Activated CD8-positive, alpha-beta memory T cell treated with anti-CD3 and anti-CD28 coated beads, Interleukin-2, amount 50 U/mL, for 24 hours (primary cell): ENCODE results near the gene ZDHHC6.
"Not testable (repeated sequence)": the region's sequence is repeated elsewhere in the genome, so short reads cannot be mapped to it uniquely, and the experiment has no call there.

Experiments used
- DNase-seq: peaks from one replicate; pipeline ENCODE4 v3.0.0-alpha.2; 2020; ENCODE audit errors: extremely low read depth

The ZDHHC6 gene

DNA sequence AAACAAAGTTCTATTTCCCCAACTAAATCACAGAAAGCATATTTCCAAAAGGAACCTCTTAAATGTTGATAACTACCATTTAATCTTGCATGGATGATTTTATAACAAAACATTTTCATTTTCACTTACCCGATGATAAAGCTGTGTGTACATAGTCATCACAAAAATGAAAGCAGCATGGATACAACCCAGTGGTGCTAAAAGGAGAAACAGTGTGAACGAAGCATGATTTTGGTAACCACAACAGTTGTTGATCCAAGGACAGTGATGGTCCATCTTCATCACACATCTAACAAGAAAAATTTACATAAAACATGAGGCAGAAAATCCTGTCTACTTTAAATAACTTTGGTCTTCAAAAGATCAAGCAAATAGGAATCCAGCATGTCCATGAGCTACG is 4.7 kb downstream of the ZDHHC6 start:
- no peak for DNase-seq

DNA sequence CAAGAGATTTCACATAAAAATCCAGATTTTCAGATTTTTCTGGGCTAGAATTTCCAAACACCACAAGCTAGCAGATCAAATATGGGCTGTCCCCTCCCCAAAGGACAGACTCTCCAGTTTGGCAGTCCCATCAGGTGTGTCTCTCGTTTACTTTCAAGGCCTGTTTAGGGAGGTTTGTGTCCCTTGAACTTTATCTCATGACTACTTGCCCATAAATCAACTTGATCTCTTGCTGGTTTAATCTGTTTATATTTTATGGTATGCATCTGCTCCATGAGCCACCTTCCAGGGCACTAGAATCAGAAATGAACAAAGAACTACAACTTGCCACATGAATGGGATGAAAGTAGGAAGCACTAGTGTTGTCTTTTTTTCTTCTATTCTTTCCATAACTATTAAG is 5.2 kb downstream of the ZDHHC6 start:
- DNase-seq: no peak

DNA sequence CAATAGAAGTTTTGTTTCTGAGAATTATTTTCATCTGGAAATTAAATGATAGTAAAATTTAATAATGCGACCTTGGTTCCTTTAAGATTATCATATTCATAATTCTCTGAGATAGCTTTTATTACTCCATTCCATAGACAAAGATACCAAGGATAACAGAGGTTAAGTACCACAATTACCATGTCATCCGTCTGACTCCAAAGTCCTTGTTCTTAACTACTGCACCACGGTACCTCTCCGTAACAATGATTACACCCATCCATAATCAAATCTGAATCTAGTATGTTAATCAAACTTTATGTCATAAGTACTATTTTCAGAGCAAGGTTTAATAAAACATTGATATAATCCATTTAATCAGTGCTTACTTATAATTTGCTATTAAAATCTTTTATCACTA is 8.4 kb downstream of the ZDHHC6 start:
- no peak for DNase-seq

DNA sequence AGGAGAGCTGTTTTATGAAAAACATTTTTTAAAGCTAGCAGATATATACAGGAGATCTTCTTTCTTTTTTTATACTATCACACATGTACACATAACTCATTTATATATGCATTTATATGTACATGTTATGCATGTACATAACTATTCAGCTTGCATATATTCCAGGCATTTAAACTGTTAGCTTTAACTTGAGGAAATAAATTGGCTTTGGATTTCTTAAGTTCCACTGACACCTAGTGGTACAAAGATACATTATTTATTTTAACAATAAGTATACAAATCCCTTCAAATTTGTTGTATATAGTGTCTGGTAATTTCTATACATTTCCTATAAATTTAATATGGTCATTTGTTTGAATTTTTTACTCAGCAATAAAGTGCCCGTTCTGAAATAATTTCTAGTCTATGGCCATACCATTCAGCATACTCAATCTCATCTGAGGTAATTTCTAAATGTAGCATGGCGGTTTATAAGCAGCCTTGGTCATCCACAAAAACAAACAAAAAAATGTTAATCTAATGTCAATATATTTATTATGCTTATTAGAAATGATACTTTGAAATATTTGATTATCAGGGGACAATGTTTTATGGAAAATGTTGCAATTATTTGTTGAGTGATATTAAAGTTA is 11.6 kb downstream of the ZDHHC6 start:
- no peak for DNase-seq

DNA sequence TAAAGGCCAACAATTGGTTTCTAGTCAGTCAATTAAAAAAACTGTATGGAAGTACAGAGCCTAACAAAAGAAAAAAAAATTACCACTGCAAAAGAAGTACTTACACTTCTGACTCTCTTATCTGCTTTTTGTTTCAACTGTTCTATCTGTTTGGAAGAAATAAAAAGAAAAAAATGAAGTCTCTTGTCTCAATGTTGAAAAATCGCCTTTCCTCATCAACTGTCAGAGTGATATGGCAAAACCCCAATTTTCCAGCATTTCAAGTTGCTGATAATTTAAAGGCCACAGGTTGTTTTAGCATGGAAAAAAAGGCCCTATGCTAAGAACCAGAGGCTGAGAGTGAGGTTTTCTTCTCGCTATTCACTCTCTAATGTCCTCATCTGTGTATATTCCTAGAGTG is 13.6 kb downstream of the ZDHHC6 start:
- no peak for DNase-seq

DNA sequence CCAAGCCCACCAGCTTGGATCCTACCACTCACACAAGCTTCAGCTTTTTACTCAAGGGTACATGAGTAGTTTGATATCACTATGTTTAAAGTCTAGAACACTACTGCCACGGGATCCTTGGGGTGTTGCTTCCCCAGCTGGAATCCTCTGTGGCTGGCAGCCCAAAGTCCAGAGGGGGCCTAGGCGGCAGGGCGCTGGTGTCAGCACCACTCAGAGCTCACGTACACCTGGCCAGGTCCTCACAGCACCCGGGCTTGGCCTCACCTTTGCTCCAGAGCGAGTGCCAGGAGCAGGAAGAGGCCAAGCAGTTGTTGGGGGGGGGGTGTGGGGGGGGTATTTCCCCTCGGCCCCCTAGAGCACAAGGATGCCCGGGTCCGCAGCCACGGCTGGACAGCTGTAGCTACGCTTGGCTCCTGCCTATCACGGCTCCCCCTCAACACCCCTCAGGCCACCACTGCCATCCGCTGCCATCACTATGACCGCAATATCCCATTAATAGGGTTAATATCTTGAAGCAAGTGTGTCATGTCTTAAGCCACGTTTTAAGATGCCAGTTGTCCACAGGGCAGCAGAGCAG is 17.0 kb downstream of the ZDHHC6 start:
- no peak for DNase-seq

DNA sequence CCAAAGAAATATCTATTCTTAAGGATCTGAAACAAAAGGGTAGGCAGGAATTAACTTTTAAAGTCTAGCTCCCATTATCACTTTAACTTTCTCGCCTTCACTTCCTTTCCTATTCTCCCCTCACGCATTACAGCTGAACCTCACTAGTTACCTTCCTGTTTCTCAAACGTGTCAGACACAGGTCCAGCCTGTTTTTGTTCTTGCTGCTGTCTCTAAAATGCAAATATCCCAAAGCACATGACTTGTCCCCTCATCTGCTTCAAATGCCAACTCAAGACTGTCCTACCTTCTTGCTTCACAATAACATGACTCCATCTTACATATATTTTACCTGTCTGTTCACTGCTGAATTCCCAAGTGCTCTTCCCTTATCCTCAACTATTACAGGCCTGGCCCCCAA is 17.6 kb downstream of the ZDHHC6 start:
- no peak for DNase-seq

DNA sequence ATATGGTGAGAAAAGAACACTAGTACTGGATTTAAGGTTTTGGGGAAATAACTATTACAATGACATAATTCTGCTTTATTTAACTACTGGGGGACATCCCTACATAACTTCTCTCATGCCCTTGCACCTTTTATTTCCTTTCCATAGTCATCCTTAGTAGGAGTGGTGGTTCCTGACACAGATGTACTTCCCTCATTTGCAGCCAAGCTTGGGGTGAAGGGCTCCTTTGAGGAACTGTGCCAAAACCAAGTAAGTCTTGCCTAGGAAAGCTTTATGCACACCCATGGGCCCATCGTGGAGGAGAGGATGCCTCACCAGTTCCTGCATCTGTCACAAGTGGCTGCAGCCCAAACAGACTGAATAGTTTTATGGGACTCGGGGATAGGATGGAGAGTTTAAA is 20.6 kb downstream of the ZDHHC6 start:
- no peak for DNase-seq

DNA sequence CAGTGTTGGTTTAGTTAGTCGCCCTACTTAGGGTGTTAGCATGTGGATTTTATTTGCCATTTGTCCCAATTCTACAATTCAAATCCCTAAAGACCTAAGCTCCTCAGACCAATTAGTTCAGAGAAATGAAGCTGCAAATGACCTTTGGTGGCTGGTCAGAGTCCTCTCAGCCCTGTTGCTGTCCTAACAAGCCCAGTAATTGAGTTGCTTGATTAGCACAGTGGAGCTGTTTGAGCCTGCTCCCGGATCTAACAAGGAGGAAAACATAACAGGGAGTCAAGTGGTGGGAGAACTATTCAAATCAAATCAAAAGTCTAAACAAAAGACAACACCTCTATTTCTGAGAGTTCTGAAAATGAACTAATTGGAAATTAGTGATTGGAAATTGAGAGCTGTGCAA is 22.1 kb downstream of the ZDHHC6 start:
- DNase-seq: no peak

DNA sequence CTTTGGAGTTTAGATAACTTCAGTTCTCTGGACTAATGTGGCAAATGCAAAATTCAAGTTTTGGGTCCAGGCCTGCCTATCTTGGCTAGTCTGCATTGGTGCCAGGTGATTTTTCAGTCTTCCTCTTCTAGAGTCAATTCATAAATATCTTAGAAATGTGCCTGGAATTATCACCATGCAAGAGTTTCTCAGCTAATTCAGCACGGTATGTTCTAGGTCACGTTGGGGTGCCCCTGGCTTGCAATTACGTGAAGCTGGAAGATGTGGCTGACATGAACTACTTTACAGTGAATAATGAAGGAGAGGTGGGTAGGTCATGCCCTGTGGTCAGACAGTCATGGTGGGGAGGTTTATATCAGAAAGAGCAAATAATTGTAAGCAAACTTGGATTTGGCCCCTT is 25.0 kb downstream of the ZDHHC6 start:
- DNase-seq: no peak

DNA sequence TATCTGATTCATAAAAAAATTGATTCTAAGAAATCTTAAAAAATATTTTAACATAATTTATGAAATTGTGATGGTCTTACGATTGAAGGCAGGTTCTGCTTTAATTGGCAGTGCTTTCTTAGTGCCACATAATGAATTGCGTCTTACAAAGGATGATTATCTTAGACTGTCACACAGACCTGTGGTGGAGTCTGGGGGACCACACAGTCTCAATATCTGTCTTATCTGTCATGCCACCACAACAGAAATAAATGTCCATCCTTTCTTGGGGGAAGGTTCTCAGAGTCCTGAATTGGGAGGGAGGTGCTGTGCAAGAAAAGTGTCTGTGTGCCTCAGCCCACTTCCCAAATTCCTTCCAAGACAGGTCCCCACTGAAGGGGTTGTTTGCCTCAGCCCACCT is 34.0 kb downstream of the ZDHHC6 start:
- no peak for DNase-seq

DNA sequence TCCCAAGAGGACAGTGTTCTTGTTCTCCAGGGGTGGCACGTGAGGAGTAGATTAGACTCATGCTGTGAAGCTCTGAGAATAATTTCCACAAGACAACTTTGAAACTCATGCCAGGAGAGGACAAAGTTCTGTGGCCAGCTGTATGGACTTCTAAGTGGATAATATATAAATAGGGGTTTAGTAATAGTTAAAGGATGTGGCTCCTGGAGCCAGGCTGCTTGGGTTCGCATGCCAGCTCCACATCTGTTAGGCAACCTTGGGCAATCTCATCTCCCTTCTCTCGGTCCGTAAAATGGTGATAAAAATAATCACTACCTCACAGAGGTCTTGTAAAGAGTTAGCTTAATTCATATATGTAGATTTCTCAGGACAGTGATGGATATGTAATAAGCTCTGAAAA is 37.0 kb downstream of the ZDHHC6 start:
- DNase-seq: no peak

DNA sequence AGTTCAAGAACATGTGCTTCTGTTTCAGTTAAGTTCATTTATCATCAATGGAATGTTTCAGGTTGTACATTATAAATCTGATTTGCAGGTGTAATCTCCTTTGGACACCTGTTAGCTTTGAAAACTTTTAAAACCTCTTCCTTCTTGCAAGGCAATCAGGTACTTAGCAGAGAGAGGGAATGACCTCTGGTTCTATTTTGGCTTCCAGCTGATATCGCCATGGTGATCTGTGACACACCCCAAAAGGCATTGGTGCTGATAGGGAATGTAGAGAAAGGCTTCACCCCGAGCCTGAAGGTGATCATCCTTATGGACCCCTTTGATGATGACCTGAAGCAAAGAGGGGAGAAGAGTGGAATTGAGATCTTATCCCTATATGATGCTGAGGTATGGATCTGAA is 37.4 kb downstream of the ZDHHC6 start:
- no peak for DNase-seq

DNA sequence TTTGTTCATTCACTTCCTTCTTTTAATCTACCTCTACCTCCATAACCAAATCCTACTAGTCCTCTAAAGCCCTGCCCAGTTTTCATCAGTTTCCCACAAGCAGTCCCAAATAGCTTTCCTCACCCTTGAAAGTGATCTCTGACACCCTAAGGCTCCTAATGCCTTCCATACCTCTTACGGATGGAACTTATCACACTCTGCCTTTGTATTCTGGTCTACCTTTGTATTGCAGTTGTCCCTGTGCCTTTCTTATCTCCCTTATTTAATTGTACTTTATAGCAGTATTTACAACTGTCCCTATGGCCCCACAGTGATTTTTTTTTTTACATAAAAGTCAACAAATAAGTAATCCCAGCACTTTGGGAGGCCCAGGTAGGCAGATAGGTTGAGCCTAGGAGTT is 39.0 kb downstream of the ZDHHC6 start:
- DNase-seq: no peak

DNA sequence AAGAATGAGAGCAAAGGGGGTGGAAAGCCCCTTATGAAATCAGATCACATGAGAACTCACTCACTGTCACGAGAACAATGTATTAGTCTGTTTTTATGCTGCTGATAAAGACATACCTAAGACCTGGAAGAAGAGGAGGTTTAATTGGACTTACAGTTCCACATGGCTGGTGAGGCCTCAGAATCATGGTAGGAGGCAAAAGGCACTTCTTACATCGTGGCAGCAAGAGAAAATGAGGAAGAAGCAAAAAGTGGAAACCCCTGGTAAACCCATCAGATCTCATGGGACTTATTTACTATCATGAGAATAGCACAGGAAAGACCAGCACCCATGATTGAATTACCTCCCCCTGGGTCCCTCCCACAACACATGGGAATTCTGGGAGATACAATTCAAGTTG is 39.9 kb downstream of the ZDHHC6 start:
- not testable (repeated sequence) for DNase-seq

DNA sequence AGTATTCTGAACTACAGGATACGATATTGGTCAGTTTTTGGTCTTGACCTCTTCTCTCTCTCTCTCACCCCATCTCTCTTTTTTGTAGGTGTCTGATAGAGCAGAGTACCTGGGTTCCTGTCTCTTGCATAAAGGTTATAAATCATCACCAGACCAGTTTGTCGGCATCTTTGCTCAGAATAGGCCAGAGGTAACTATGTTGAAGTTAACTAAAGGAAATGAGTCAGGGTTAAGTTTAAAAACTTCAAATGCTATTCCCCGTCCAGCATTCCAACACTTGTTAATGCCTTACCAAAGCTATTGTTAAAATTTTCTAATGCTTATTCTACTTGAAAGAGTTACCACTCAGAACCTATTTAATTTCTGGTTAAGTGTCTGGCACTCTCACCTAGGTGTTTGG is 42.1 kb downstream of the ZDHHC6 start:
- no peak for DNase-seq

DNA sequence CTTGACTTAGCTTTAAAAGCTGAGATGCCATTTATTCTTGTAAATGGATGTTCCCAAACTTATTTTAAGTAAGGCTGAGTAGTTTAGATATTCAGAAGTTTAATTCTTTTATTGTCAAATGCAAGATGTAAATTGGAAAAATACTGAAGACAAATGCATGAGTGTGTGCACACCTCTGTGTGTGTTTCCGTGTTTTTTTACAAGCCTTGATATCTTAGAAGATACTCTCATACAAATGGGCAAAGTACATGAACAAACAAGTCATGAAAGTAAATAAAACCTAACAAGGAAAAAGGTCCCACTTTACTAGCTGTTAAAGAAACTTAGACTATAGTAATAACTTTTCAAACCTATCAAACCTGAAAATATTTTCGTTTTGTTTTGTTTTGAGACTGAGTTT is 43.8 kb downstream of the ZDHHC6 start:
- DNase-seq: no peak

DNA sequence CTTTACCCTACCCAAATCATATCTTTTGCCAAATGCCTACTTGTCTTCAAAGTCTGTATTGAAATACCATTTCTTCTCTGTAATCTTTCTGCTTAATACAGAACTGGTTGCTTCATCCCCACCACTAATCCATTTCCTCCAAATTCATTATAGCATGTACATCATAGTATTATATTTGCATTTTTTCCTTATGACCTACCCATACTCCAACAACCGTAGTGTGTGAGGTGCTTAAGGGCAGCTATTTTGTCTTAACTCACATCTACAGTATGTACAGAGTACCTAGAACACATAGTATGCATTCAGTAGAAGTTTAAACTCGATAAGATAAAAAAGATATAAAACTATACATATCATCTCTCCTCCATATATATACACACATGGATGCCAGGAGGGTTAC is 49.1 kb downstream of the ZDHHC6 start:
- no peak for DNase-seq

DNA sequence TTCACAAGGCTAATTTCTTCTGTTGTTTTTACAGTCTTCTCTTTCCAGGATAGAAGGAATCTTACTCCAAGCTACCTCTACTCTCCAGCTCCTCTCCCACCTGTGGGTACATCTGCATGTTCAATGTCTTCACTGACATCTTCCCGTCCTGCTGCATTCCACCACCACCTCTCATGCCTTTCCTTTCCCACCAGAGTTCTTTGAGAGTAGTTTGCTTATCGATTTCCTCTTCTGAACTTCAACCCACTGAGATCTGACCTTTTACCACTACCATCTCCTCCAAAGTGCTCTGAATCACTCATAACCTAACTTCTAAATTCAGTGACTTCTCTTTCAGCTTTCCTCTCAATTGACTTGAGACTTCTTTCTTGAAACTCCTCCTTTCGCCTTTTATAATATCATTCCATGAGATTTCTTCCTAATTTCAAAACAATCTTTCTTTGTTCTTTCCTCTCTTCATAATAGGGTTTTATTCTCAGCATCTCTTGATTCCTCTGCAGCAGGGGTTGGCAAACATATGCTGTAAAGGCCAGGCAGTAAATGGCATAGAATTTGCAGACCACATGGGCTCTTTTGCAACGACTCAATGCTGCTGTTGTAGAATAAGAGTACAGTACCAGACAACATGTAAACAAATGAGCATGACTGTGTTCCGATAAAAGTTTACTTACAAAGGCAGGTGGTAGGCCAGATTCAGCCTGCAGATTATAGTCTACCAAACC is 50.7 kb downstream of the ZDHHC6 start:
- no peak for DNase-seq

DNA sequence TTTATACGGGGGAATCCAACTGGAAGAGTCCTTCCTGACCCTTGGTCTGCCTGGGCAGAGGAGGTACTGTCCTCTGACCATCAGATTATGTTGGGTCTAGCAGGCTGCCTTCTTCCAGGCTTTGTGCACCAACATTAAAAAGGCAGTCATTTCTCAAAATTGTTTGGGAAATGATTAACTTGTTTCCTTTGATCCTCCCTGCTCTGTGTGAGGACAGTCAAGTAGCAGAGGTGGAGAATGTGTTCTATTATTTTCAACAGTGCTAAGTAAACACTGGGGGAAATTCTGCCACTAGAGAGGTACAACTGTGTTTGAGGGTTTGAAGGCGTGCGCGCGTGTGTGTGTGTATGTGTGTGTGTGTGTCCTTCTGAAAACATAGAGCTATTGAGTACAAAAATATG is 52.2 kb downstream of the ZDHHC6 start:
- DNase-seq: no peak

DNA sequence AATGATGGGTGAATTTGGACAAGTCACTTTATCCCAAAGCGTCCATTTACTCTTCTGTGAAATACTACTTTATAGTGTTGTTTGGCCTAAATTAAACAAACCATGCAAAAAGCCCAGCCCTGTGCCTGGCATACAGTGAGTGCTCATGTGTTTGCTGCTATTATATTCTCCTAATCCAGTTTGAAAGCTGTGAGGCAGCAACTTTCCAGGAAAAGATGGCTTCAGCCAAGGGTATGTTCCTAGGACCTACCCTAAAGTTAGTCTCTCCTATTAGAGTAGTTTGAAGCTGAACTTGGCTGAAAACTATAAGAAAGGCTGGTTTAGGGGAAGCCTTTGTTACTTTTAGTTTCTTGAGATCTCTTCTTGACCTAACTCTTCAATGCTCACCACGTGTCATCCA is 52.9 kb downstream of the ZDHHC6 start:
- no peak for DNase-seq

DNA sequence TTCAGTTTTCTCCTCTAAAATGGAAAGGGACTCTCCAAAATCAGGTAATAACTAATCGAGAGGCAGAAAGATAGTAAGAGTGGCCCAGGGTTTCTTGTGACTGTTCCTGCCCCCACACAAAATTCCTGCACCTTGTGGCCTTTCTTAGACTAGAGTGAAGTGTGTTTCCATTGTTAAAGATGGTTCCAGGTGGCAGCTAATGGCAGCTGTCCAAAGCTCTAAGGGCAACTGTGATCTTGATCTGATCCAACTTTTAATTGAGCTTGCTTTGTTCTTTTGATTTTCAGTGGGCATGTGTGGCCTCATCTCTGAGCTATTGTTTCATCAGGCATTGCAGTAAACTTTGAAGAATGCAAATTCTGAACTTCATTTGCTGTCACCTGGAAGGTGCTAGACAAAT is 53.4 kb downstream of the ZDHHC6 start:
- DNase-seq: no peak

DNA sequence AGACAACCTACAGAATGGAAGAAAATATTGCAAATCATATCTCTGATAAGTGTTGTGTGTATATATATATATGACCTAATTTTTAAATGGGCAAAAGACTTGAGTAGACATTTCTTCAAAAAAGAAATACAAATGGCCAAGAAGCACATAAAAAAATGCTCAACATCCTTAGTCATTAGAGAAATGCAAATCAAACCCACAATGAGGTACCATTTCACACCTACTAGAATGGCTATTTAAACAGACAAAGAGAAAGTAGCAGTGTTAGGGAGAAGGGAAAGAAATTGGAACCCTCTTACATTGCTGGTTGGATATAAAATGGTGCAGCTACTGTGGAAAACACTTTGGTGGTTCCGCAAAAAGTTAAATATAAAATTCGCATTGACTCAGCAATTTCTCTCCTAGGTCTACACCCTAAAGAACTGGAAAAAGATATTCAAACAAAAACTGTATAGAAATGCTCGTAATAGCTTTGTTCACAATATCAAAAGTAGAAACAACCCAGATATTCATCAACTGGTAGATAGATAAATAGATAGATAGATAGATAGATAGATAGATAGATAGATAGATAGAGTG is 56.5 kb downstream of the ZDHHC6 start:
- no peak for DNase-seq
